ENCODE measurements around the gene HOXB7. TPM values are rescaled to one million over a fixed set of nuclear protein-coding genes. Genes with fewer than 3 reads are reported as not detected.
A peak's percentile ranks its signal among the peaks of the same experiment; 100 is the strongest.

The HOXB7 gene
- total RNA-seq, 1 donor from 2014 or later = 0.64 TPM

GRCh38 chr17:48578616-48579470 is 32.0 kb downstream of the HOXB7 start:
- peaks cover 57% of the 10 kb centered on the region for H3K27me3 Mint-ChIP-seq (ENCODE audit: unreplicated experiment)
- no peaks in the 10 kb centered on the region for H3K4me1 Mint-ChIP-seq (ENCODE audit: low read depth, unreplicated experiment)
- no peak overlapping the region for H3K27ac Mint-ChIP-seq (ENCODE audit: unreplicated experiment)

GRCh38 chr17:48577946-48578615 is 32.7 kb downstream of the HOXB7 start, which contains the start of gene HOXB4:
Gene HOXB4, minus strand, starts transcription at chr17:48578350. Its CDS starts 31 bp downstream, at chr17:48578319.
- no peak within 1 kb of the TSS for H3K27ac Mint-ChIP-seq (ENCODE audit: unreplicated experiment)
- peaks cover 60% of the 10 kb centered on the region for H3K27me3 Mint-ChIP-seq (ENCODE audit: unreplicated experiment)
- DNase-seq = peak; percentile 54
- H3K4me3 Mint-ChIP-seq (ENCODE audit: unreplicated experiment) = peak within 1 kb of the TSS; percentile 15
- no peak for TF ChIP-seq CTCF (IDR thresholded peaks at IDR 0.05; ENCODE audit: partially characterized antibody, unreplicated experiment)
- H3K36me3 Mint-ChIP-seq (ENCODE audit: unreplicated experiment) = no peaks in the 10 kb centered on the region
- no peaks in the 10 kb centered on the region for H3K4me1 Mint-ChIP-seq (ENCODE audit: low read depth, unreplicated experiment)
- H3K9me3 Mint-ChIP-seq (ENCODE audit: unreplicated experiment) = peaks cover 21% of the 10 kb centered on the region

More at GRCh38 chr17:48578616-48579470, 32.0 kb downstream of the HOXB7 start:
- peak overlapping the region; percentile 15 for H3K4me3 Mint-ChIP-seq (ENCODE audit: unreplicated experiment)
- no peak for DNase-seq
- H3K36me3 Mint-ChIP-seq (ENCODE audit: unreplicated experiment) = no peaks in the 10 kb centered on the region
- no peak for TF ChIP-seq CTCF (IDR thresholded peaks at IDR 0.05; ENCODE audit: partially characterized antibody, unreplicated experiment)
- H3K9me3 Mint-ChIP-seq (ENCODE audit: unreplicated experiment) = peaks cover 21% of the 10 kb centered on the region

GRCh38 chr17:48577330-48577945 is 33.4 kb downstream of the HOXB7 start:
- Mint-ChIP-seq H3K4me3 (ENCODE audit: unreplicated experiment) (no peak overlapping the region), H3K36me3 (ENCODE audit: unreplicated experiment) (no peaks in the 10 kb centered on the region), H3K9me3 (ENCODE audit: unreplicated experiment) (peaks cover 19% of the 10 kb centered on the region), H3K27me3 (ENCODE audit: unreplicated experiment) (peaks cover 54% of the 10 kb centered on the region), H3K4me1 (ENCODE audit: low read depth, unreplicated experiment) (no peaks in the 10 kb centered on the region), H3K27ac (ENCODE audit: unreplicated experiment) (no peak overlapping the region)
- no peak for TF ChIP-seq CTCF (IDR thresholded peaks at IDR 0.05; ENCODE audit: partially characterized antibody, unreplicated experiment)
- DNase-seq = no peak

- H3K27ac Mint-ChIP-seq (ENCODE audit: unreplicated experiment) = no peak overlapping the region
- H3K36me3 Mint-ChIP-seq (ENCODE audit: unreplicated experiment) = no peaks in the 10 kb centered on the region
- H3K27me3 Mint-ChIP-seq (ENCODE audit: unreplicated experiment) = peaks cover 53% of the 10 kb centered on the region
- H3K4me1 Mint-ChIP-seq (ENCODE audit: low read depth, unreplicated experiment) = no peaks in the 10 kb centered on the region
- no peak for TF ChIP-seq CTCF (IDR thresholded peaks at IDR 0.05; ENCODE audit: partially characterized antibody, unreplicated experiment)
- H3K9me3 Mint-ChIP-seq (ENCODE audit: unreplicated experiment) = peaks cover 17% of the 10 kb centered on the region
- H3K4me3 Mint-ChIP-seq (ENCODE audit: unreplicated experiment) = no peak overlapping the region
- DNase-seq = no peak
Measured at GRCh38 chr17:48576479-48577309, 34.1 kb downstream of the HOXB7 start.
